Measurements from ENCODE around the gene KCNJ3. TPM values are rescaled to one million over a fixed set of nuclear protein-coding genes. Genes with fewer than 3 reads are reported as not detected.

The KCNJ3 gene
- total and polyA plus RNA-seq, 2 of the 13 experiments (the other 11 are each of a cell fraction or from before 2014, with no cell fraction given): not detected

DNA sequence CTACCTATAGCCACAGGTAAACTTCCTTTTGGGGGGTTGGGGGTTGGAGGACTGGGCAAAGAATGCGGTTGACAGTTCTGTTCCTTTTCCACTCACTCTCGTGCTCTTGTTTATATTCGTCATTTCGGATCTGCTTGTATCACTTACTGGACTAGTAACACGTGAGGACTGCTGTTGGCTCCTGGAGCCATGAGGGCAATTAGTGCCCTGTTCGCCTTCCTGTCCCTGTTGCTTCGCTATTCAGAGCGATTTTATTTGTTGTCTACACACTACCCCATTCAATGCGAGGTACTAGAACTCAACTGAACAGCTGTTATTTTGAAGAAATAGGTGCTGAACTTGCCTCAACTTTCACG, 1.1 kb downstream of the KCNJ3 start:
- Histone ChIP-seq H3K4me2 (ENCODE audit: low read depth, low read length) (no peak overlapping the region), H3K27ac (ENCODE audit: extremely low read length, insufficient read depth, low read length) (no peak overlapping the region), H3K36me3 (replicated peaks in 1 of 2; ENCODE audit: control insufficient read depth in 1 of 2, insufficient read depth in 2 of 2, low read length in 2 of 2) (no peaks in the 10 kb centered on the region), H3K9me3 (ENCODE audit: low read length) (no peaks in the 10 kb centered on the region), H3K4me3 (replicated peaks in 1 of 3; ENCODE audit: insufficient read depth in 1 of 3, low read depth in 2 of 3, low read length in 3 of 3) (no peak overlapping the region), H4K20me1 (ENCODE audit: insufficient read depth, low read length) (no peaks in the 10 kb centered on the region), H3K9ac (ENCODE audit: insufficient read depth, low read depth, low read length) (no peak overlapping the region), H3K4me1 (ENCODE audit: insufficient read depth, low read length) (no peaks in the 10 kb centered on the region), H3K27me3 (ENCODE audit: control insufficient read depth in 1 of 2, insufficient read depth in 2 of 2, low read length in 2 of 2) (peaks cover 0 to 20% of the 10 kb centered on the region in 2 experiments; a peak in 3 of 5 replicates), H3K79me2 (ENCODE audit: insufficient read depth, low read length) (no peaks in the 10 kb centered on the region), H2AFZ (ENCODE audit: low read length) (no peak overlapping the region)
- POLR2A ChIA-PET: no interaction called here
- no TSS peak for BruUV-seq (replicated peaks)
- DNase-seq (ENCODE audit: low spot score): no peak
- FAIRE-seq: no peak
- TF ChIP-seq NFIC (IDR thresholded peaks at IDR 0.05; ENCODE audit: low read length): no peak
- TF ChIP-seq, protein P1, sequence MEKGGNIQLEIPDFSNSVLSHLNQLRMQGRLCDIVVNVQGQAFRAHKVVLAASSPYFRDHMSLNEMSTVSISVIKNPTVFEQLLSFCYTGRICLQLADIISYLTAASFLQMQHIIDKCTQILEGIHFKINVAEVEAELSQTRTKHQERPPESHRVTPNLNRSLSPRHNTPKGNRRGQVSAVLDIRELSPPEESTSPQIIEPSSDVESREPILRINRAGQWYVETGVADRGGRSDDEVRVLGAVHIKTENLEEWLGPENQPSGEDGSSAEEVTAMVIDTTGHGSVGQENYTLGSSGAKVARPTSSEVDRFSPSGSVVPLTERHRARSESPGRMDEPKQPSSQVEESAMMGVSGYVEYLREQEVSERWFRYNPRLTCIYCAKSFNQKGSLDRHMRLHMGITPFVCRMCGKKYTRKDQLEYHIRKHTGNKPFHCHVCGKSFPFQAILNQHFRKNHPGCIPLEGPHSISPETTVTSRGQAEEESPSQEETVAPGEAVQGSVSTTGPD (CRISPR knock-in tag; IDR thresholded peaks at IDR 0.05): no peak
- WGBS (ENCODE audit: low lambda C conversion rate): 53% methylated on average over 10 of the region's 10 CpGs
- ATAC-seq: no peak
- CTCF ChIA-PET (ENCODE audit: low intra/inter-chr PET ratio, low total read pairs): no interaction called here
- intact Hi-C loops (cut with micrococcal nuclease; ENCODE audit: unreplicated experiment) (no loop called here), in situ Hi-C loops (cut with HindIII; ENCODE audit: extremely low pct_ligation_motif_present, low pct_unique_long_range_greater_than_20kb) (no loop called here)

DNA sequence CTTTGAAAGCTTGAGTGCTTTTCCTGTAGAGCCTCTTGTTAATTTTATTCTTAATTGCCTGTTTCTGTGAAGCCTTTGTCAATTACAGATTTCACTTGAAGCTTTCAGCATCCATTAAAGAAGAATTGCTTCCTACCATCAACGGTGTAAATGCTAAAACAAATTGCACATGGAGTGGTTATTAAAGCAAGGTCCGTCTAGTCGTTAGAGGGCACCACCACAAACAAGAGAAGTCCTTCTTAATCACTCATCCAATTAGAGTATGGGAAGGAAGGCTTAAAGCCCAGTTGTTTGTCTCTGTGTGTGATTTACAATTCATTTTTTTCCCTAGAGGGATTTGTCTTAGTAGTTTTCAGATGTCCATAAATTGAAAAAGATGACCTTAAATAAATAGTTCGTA, 1.6 kb downstream of the KCNJ3 start:
- Histone ChIP-seq H3K27ac (ENCODE audit: extremely low read length, insufficient read depth, low read length) (no peak overlapping the region), H3K27me3 (ENCODE audit: control insufficient read depth in 1 of 2, insufficient read depth in 2 of 2, low read length in 2 of 2) (peaks cover 0 to 20% of the 10 kb centered on the region in 2 experiments; a peak in 3 of 5 replicates), H3K4me3 (replicated peaks in 1 of 3; ENCODE audit: insufficient read depth in 1 of 3, low read depth in 2 of 3, low read length in 3 of 3) (no peak overlapping the region), H3K9me3 (ENCODE audit: low read length) (no peaks in the 10 kb centered on the region), H4K20me1 (ENCODE audit: insufficient read depth, low read length) (no peaks in the 10 kb centered on the region), H3K4me2 (ENCODE audit: low read depth, low read length) (no peak overlapping the region), H3K36me3 (replicated peaks in 1 of 2; ENCODE audit: control insufficient read depth in 1 of 2, insufficient read depth in 2 of 2, low read length in 2 of 2) (no peaks in the 10 kb centered on the region), H2AFZ (ENCODE audit: low read length) (no peak overlapping the region), H3K4me1 (ENCODE audit: insufficient read depth, low read length) (no peaks in the 10 kb centered on the region), H3K9ac (ENCODE audit: insufficient read depth, low read depth, low read length) (no peak overlapping the region), H3K79me2 (ENCODE audit: insufficient read depth, low read length) (no peaks in the 10 kb centered on the region)
- BruUV-seq (replicated peaks): no TSS peak
- ChIA-PET CTCF (ENCODE audit: low intra/inter-chr PET ratio, low total read pairs) (no interaction called here), POLR2A (no interaction called here)
- in situ Hi-C loops (cut with HindIII; ENCODE audit: extremely low pct_ligation_motif_present, low pct_unique_long_range_greater_than_20kb) (no loop called here), intact Hi-C loops (cut with micrococcal nuclease; ENCODE audit: unreplicated experiment) (no loop called here)
- 6% methylated on average over 4 of the region's 4 CpGs for WGBS (ENCODE audit: low lambda C conversion rate)
- FAIRE-seq (no peak), DNase-seq (ENCODE audit: low spot score) (no peak), ATAC-seq (no peak)
- TF ChIP-seq ERF (CRISPR knock-in tag; IDR thresholded peaks at IDR 0.05) (no peak), PRDM15 (CRISPR knock-in tag; IDR thresholded peaks at IDR 0.05) (no peak), DR1 (CRISPR knock-in tag; IDR thresholded peaks at IDR 0.05) (no peak), ZNF335 (CRISPR knock-in tag; IDR thresholded peaks at IDR 0.05) (no peak), ESRRA (CRISPR knock-in tag; IDR thresholded peaks at IDR 0.05; ENCODE audit: low read depth) (no peak), SP5 (CRISPR knock-in tag; IDR thresholded peaks at IDR 0.05; ENCODE audit: borderline replicate concordance, low read depth) (no peak), U2AF1 (optimal IDR thresholded peaks at IDR 0.05; ENCODE audit: low read depth, low read length) (no peak), MEIS1 (CRISPR knock-in tag; IDR thresholded peaks at IDR 0.05; ENCODE audit: borderline replicate concordance) (no peak), ZNF83 (CRISPR knock-in tag; IDR thresholded peaks at IDR 0.05; ENCODE audit: borderline replicate concordance) (no peak), PHF20 (CRISPR knock-in tag; IDR thresholded peaks at IDR 0.05) (no peak)
- TF ChIP-seq, protein P2, sequence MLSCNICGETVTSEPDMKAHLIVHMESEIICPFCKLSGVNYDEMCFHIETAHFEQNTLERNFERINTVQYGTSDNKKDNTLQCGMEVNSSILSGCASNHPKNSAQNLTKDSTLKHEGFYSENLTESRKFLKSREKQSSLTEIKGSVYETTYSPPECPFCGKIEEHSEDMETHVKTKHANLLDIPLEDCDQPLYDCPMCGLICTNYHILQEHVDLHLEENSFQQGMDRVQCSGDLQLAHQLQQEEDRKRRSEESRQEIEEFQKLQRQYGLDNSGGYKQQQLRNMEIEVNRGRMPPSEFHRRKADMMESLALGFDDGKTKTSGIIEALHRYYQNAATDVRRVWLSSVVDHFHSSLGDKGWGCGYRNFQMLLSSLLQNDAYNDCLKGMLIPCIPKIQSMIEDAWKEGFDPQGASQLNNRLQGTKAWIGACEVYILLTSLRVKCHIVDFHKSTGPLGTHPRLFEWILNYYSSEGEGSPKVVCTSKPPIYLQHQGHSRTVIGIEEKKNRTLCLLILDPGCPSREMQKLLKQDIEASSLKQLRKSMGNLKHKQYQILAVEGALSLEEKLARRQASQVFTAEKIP (CRISPR knock-in tag; IDR thresholded peaks at IDR 0.05; ENCODE audit: borderline replicate concordance): no peak
